ENCODE measurements around the gene CSNK1E.

CSNK1E gene

DNA sequence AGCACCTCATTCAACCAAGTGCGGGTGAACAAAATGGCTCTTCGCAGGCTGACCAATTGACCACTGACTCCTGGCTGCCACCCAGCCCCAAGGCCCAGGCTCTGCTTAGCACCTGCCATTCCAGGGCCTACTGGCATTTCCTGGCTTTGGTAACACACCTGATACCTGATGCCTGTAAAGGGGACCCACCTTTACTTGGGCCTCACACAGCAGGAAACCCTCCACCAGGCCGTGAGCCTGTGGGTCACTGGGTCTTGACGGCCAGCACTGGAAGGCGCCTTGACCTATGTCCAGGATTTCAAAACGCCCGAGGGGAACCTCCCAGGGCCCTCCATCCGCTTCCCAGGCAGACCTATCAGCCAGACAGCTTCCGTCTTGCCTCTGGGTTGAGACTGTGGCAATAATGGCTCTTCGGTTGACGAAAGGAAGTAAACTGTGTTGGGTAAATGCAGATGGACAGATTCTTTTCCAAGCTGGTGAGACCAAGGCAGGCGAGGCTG, 27.6 kb downstream of the CSNK1E start:
- Histone ChIP-seq H3K27ac (ENCODE audit: low read depth, low read length) (no peak overlapping the region), H3K36me3 (ENCODE audit: control insufficient read depth, insufficient read depth, low read length) (peaks cover 47% of the 10 kb centered on the region), H3K27me3 (ENCODE audit: control insufficient read depth, insufficient read depth, low read length) (no peaks in the 10 kb centered on the region)

GRCh38 chr22:38286915-38287669, 30.1 kb downstream of the CSNK1E start:
- Histone ChIP-seq H3K36me3 (ENCODE audit: control insufficient read depth, insufficient read depth, low read length) (peaks cover 22% of the 10 kb centered on the region), H3K9me3 (ENCODE audit: control insufficient read depth, insufficient read depth, low read length) (no peaks in the 10 kb centered on the region), H3K9ac (ENCODE audit: low read depth, low read length) (no peak overlapping the region), H3K27me3 (ENCODE audit: control insufficient read depth, insufficient read depth, low read length) (no peaks in the 10 kb centered on the region), H3K4me1 (ENCODE audit: control insufficient read depth, insufficient read depth, low read length) (peaks cover 4% of the 10 kb centered on the region; the same call in 1 of the 2 replicates), H3K4me3 (ENCODE audit: low read depth, low read length) (no peak overlapping the region), H3K27ac (ENCODE audit: low read depth, low read length) (no peak overlapping the region)

More for the DNA sequence above, 27.6 kb downstream of the CSNK1E start:
- Histone ChIP-seq H3K4me1 (ENCODE audit: control insufficient read depth, insufficient read depth, low read length) (no peaks in the 10 kb centered on the region; the same call in 1 of the 2 replicates), H3K4me3 (ENCODE audit: low read depth, low read length) (no peak overlapping the region), H3K9ac (ENCODE audit: low read depth, low read length) (no peak overlapping the region), H3K9me3 (ENCODE audit: control insufficient read depth, insufficient read depth, low read length) (no peaks in the 10 kb centered on the region)

GRCh38 chr22:38285018-38285417, 32.2 kb downstream of the CSNK1E start:
- Histone ChIP-seq H3K27ac (ENCODE audit: low read depth, low read length) (no peak overlapping the region), H3K4me1 (ENCODE audit: control insufficient read depth, insufficient read depth, low read length) (peaks cover 4% of the 10 kb centered on the region; the same call in 1 of the 2 replicates), H3K4me3 (ENCODE audit: low read depth, low read length) (no peak overlapping the region), H3K27me3 (ENCODE audit: control insufficient read depth, insufficient read depth, low read length) (no peaks in the 10 kb centered on the region), H3K9me3 (ENCODE audit: control insufficient read depth, insufficient read depth, low read length) (no peaks in the 10 kb centered on the region), H3K36me3 (ENCODE audit: control insufficient read depth, insufficient read depth, low read length) (peaks cover 10% of the 10 kb centered on the region), H3K9ac (ENCODE audit: low read depth, low read length) (no peak overlapping the region)

DNA sequence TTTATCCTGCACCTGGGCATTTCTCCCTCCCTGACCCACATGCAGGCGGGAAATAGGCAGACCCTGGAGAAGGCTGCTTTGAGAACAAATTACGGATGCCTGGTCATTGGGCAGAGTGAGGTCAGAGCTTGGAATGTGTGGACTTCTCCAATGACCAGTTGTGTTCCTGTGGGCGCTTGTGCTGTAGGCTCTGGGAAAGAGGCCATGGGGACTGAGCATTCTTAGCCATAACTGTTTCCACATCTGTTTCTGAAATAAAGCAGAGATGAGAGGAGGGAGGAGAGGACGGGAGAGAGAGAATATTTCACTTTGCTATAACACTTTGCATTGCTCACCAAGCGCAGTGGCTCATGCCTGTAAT, 33.2 kb downstream of the CSNK1E start:
- peak overlapping the region; percentile 57 for H3K27ac ChIP-seq (ENCODE audit: low read depth, low read length)
- H3K36me3 ChIP-seq (ENCODE audit: control insufficient read depth, insufficient read depth, low read length): peaks cover 4% of the 10 kb centered on the region; the same call in 1 of the 2 replicates
- no peaks in the 10 kb centered on the region for H3K9me3 ChIP-seq (ENCODE audit: control insufficient read depth, insufficient read depth, low read length)
- no peak overlapping the region for H3K9ac ChIP-seq (ENCODE audit: low read depth, low read length)
- no peak overlapping the region for H3K4me3 ChIP-seq (ENCODE audit: low read depth, low read length)
- no peaks in the 10 kb centered on the region for H3K27me3 ChIP-seq (ENCODE audit: control insufficient read depth, insufficient read depth, low read length)
- H3K4me1 ChIP-seq (ENCODE audit: control insufficient read depth, insufficient read depth, low read length): peaks cover 4% of the 10 kb centered on the region; the same call in 1 of the 2 replicates

DNA sequence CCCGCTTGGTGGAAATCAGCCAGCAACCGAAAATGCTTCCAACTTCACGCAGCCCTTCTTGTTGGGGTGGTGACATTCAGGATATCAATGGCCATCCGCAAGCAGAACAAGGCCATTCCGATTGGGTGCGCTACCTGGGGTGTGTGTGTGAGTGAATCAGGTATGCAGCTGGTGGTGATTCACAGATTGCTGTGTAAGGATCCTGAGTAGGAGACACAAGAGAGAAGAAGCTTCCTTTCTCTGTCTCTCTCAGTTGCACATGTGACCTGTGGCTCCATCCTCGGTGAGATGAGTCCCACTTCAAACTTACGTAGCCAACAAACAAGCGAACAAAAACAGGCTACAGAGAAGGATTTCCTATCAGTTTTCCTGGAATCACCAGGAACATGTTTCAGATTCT, 34.8 kb downstream of the CSNK1E start:
- H3K9ac ChIP-seq (ENCODE audit: low read depth, low read length): no peak overlapping the region
- no peaks in the 10 kb centered on the region for H3K9me3 ChIP-seq (ENCODE audit: control insufficient read depth, insufficient read depth, low read length)
- H3K36me3 ChIP-seq (ENCODE audit: control insufficient read depth, insufficient read depth, low read length): no peaks in the 10 kb centered on the region
- H3K4me3 ChIP-seq (ENCODE audit: low read depth, low read length): no peak overlapping the region
- H3K27me3 ChIP-seq (ENCODE audit: control insufficient read depth, insufficient read depth, low read length): no peaks in the 10 kb centered on the region
- peaks cover 4% of the 10 kb centered on the region; the same call in 1 of the 2 replicates for H3K4me1 ChIP-seq (ENCODE audit: control insufficient read depth, insufficient read depth, low read length)
- H3K27ac ChIP-seq (ENCODE audit: low read depth, low read length): peak overlapping the region; percentile 20

DNA sequence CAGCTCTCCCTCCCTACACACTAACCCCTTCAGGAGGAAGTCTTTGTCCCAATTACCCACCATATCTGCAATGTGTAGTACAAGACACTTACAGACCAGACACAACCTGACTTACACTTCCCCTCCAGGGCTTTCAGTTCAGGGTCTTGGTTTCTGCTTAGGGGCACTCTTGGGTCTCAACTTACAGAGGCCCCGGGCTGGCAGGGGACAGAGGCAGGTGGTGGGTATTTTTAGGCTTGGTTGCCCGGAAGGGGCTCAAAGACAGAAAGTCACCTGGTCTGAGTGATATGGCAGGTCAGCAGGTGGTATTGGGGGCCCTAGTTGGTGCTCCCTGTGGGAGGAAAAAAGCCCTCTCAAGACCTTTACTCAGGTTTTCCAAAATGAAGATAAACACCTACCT, 41.1 kb downstream of the CSNK1E start:
- Histone ChIP-seq H3K27me3 (ENCODE audit: control insufficient read depth, insufficient read depth, low read length) (0 out of 2 replicates have a peak, but pooled peaks cover 2% of the 10 kb centered on the region), H3K9ac (ENCODE audit: low read depth, low read length) (no peak overlapping the region), H3K36me3 (ENCODE audit: control insufficient read depth, insufficient read depth, low read length) (0 out of 2 replicates have a peak, but pooled peaks cover under 1% of the 10 kb centered on the region), H3K27ac (ENCODE audit: low read depth, low read length) (no peak overlapping the region), H3K4me1 (ENCODE audit: control insufficient read depth, insufficient read depth, low read length) (peaks cover 12% of the 10 kb centered on the region), H3K9me3 (ENCODE audit: control insufficient read depth, insufficient read depth, low read length) (no peaks in the 10 kb centered on the region), H3K4me3 (ENCODE audit: low read depth, low read length) (no peak overlapping the region)

DNA sequence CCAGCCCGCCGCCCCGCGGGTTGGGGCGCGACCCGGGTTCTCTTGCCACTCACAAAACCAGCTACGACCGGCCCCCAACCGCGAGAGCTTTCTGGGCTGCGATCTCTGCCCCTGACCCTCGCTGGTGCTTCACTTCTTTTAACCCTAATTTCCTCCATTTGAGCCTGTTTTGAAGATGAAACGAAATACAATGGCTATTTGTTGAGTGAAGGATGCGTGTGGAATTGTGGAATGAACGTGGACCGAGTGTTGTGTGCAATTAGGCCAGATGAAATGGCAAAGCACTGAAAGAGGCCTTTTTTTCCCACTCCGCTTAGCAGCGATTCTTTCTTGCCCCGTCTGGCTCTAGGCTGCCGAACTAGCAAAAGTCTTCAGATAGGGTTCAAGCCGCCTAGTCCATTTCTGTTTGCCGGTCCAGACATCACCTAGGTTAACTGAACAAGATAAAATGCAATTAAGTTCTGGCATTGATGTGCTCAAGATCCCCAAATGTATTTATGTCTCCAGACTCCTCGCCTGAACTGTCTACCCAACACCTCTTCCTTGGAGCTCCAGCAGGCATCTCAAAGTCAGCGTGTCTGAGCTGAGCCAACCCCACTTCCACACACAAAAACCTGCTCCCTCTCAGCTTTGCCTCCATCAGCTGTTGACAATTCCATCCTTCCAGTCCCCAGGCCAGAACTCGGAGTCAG, 44.0 kb downstream of the CSNK1E start:
- H3K27ac ChIP-seq (ENCODE audit: low read depth, low read length): no peak overlapping the region
- peak overlapping the region; percentile 73 for H3K4me3 ChIP-seq (ENCODE audit: low read depth, low read length)
- H3K9ac ChIP-seq (ENCODE audit: low read depth, low read length): no peak overlapping the region; the same call in 1 of the 2 replicates
- H3K36me3 ChIP-seq (ENCODE audit: control insufficient read depth, insufficient read depth, low read length): 0 out of 2 replicates have a peak, but pooled peaks cover 14% of the 10 kb centered on the region
- 0 out of 2 replicates have a peak, but pooled peaks cover 2% of the 10 kb centered on the region for H3K27me3 ChIP-seq (ENCODE audit: control insufficient read depth, insufficient read depth, low read length)
- no peaks in the 10 kb centered on the region for H3K9me3 ChIP-seq (ENCODE audit: control insufficient read depth, insufficient read depth, low read length)
- peaks cover 18% of the 10 kb centered on the region for H3K4me1 ChIP-seq (ENCODE audit: control insufficient read depth, insufficient read depth, low read length)

- Histone ChIP-seq H3K9me3 (ENCODE audit: control insufficient read depth, insufficient read depth, low read length) (no peaks in the 10 kb centered on the region), H3K36me3 (ENCODE audit: control insufficient read depth, insufficient read depth, low read length) (0 out of 2 replicates have a peak, but pooled peaks cover 14% of the 10 kb centered on the region), H3K9ac (ENCODE audit: low read depth, low read length) (peak within 1 kb of the TSS; percentile 66), H3K27me3 (ENCODE audit: control insufficient read depth, insufficient read depth, low read length) (0 out of 2 replicates have a peak, but pooled peaks cover 2% of the 10 kb centered on the region), H3K4me3 (ENCODE audit: low read depth, low read length) (peak within 1 kb of the TSS; percentile 73), H3K4me1 (ENCODE audit: control insufficient read depth, insufficient read depth, low read length) (peaks cover 18% of the 10 kb centered on the region), H3K27ac (ENCODE audit: low read depth, low read length) (peak within 1 kb of the TSS; percentile 64)
Observed at GRCh38 chr22:38272373-38273134, 44.7 kb downstream of the CSNK1E start, which contains the start of gene TMEM184B. Gene TMEM184B (minus strand): TSS chr22:38273010. CDS start chr22:38247961, 25,049 bp downstream.

- H3K9me3 ChIP-seq (ENCODE audit: control insufficient read depth, insufficient read depth, low read length): no peaks in the 10 kb centered on the region
- peak overlapping the region; percentile 73 for H3K4me3 ChIP-seq (ENCODE audit: low read depth, low read length)
- peak overlapping the region; percentile 66 for H3K9ac ChIP-seq (ENCODE audit: low read depth, low read length)
- H3K4me1 ChIP-seq (ENCODE audit: control insufficient read depth, insufficient read depth, low read length): peaks cover 18% of the 10 kb centered on the region
- 0 out of 2 replicates have a peak, but pooled peaks cover 2% of the 10 kb centered on the region for H3K27me3 ChIP-seq (ENCODE audit: control insufficient read depth, insufficient read depth, low read length)
- H3K27ac ChIP-seq (ENCODE audit: low read depth, low read length): peak overlapping the region; percentile 64
- 0 out of 2 replicates have a peak, but pooled peaks cover 14% of the 10 kb centered on the region for H3K36me3 ChIP-seq (ENCODE audit: control insufficient read depth, insufficient read depth, low read length)
Observed at GRCh38 chr22:38271927-38272372, 45.3 kb downstream of the CSNK1E start.

DNA sequence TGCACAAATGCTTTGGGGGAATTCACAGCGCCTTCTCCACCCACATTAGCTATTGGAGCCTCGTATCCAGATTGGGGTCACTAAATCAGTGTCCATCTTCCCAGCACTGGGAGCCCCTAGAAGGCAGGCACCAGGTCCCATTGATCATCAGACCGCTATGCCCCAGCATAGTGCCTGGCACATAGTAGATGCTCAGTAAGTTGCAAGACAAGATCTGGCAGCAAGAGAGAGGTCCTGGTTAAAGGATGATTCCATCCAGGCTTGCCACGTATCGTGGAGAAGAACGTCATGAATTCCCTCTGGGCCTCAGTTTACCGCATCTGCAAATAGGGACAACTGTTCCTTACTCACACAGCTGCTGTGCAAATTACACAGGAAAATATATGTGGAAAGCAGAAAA, 46.1 kb downstream of the CSNK1E start:
- H3K9me3 ChIP-seq (ENCODE audit: control insufficient read depth, insufficient read depth, low read length): no peaks in the 10 kb centered on the region
- peak overlapping the region; percentile 73; the same call in 1 of the 2 replicates for H3K4me3 ChIP-seq (ENCODE audit: low read depth, low read length)
- H3K36me3 ChIP-seq (ENCODE audit: control insufficient read depth, insufficient read depth, low read length): 0 out of 2 replicates have a peak, but pooled peaks cover 14% of the 10 kb centered on the region
- no peak overlapping the region for H3K27ac ChIP-seq (ENCODE audit: low read depth, low read length)
- no peak overlapping the region for H3K9ac ChIP-seq (ENCODE audit: low read depth, low read length)
- H3K4me1 ChIP-seq (ENCODE audit: control insufficient read depth, insufficient read depth, low read length): peaks cover 21% of the 10 kb centered on the region
- 0 out of 2 replicates have a peak, but pooled peaks cover 2% of the 10 kb centered on the region for H3K27me3 ChIP-seq (ENCODE audit: control insufficient read depth, insufficient read depth, low read length)

Data from HUES48 (cell line).